Activated CD4-positive, alpha-beta T cell treated with anti-CD3 and anti-CD28 coated beads for 36 hours (primary cell): ENCODE data around the gene TFB2M. TPM values are rescaled to one million over a fixed set of nuclear protein-coding genes. Genes with fewer than 3 reads are reported as not detected.
A peak's percentile ranks its signal among the peaks of the same experiment; 100 is the strongest.

Experiments used
- ATAC-seq: fragments of 200-7000 bp; cut with Tn5 transposase; one replicate; pipeline ENCODE4 v1.10.0; 2021; ENCODE audit warnings: mild to moderate bottlenecking, moderate library complexity
- CTCF ChIA-PET: fragments of 350-600 bp; sonication (Branson Sonifier 250); formaldehyde crosslinking; loops from one replicate; lab custom pipeline; 2021; ENCODE audit warnings: antibody characterized with exemption; lab: Charles Lee
- POLR2A ChIA-PET: fragments of 350-600 bp; sonication (Branson Sonifier 250); formaldehyde crosslinking; loops from one replicate; lab custom pipeline; 2021; ENCODE audit warnings: antibody characterized with exemption, inconsistent platforms; lab: Charles Lee
- DNase-seq: peaks from one replicate; pipeline ENCODE4 v3.0.0-alpha.2; 2020
- H3K27ac Mint-ChIP-seq: one replicate; pipeline ENCODE4 v1.8.0; 2021; ENCODE audit warnings: mixed read lengths
- H3K27me3 Mint-ChIP-seq: one replicate; pipeline ENCODE4 v1.8.0; 2021; ENCODE audit warnings: mixed read lengths
- H3K36me3 Mint-ChIP-seq: one replicate; pipeline ENCODE4 v1.8.0; 2021; ENCODE audit warnings: low read depth, mixed read lengths
- H3K4me1 Mint-ChIP-seq: one replicate; pipeline ENCODE4 v1.8.0; 2021; ENCODE audit warnings: mixed read lengths
- H3K4me3 Mint-ChIP-seq: one replicate; pipeline ENCODE4 v1.8.0; 2021; ENCODE audit warnings: mild to moderate bottlenecking, moderate library complexity, mixed read lengths
- H3K9me3 Mint-ChIP-seq: one replicate; pipeline ENCODE4 v1.8.0; 2021; ENCODE audit warnings: low read depth, mixed read lengths
- intact Hi-C, 2 experiments: fragments of 100-400 bp; cut with DNase I in 1 of 2; cut with micrococcal nuclease in 1 of 2; formaldehyde crosslinking; loops; one replicate each; pipeline versions ENCODE4 v1.14.2 to v1.15.1; 2022 to 2024; cut with DNase I, micrococcal nuclease
- total RNA-seq, 2 experiments: library from RNA; stranded (reverse); gene quantifications; one replicate each; pipeline ENCODE4 v1.2.3, GENCODE V29; 2021

TFB2M gene
- total RNA-seq, 2 experiments from 2014 or later, result 14.1 to 17.3 TPM

- Mint-ChIP-seq H3K4me1 (peaks cover 4% of the 10 kb centered on the region), H3K27me3 (no peaks in the 10 kb centered on the region), H3K4me3 (no peak overlapping the region), H3K36me3 (peaks cover 1% of the 10 kb centered on the region), H3K27ac (no peak overlapping the region), H3K9me3 (peaks cover 9% of the 10 kb centered on the region)
- ChIA-PET CTCF (no interaction called here), POLR2A (no interaction called here)
- ATAC-seq, result no peak
- no peak for DNase-seq
- intact Hi-C loops, result no loop called here
Measured at GRCh38 chr1:246528933-246529731, 36.9 kb downstream of the TFB2M start.

- CTCF ChIA-PET, result no interaction called here
- Mint-ChIP-seq H3K4me1 (peaks cover 4% of the 10 kb centered on the region), H3K27me3 (no peaks in the 10 kb centered on the region), H3K27ac (no peak overlapping the region), H3K9me3 (peaks cover 9% of the 10 kb centered on the region), H3K4me3 (no peak overlapping the region), H3K36me3 (peaks cover 1% of the 10 kb centered on the region)
- POLR2A ChIA-PET, result no interaction called here
- intact Hi-C loops, result no loop called here
- ATAC-seq, result no peak
- DNase-seq, result no peak
Measured at GRCh38 chr1:246527402-246528088, 38.5 kb downstream of the TFB2M start.

- DNase-seq (no peak), ATAC-seq (no peak)
- Mint-ChIP-seq H3K36me3 (peaks cover 1% of the 10 kb centered on the region), H3K27me3 (no peaks in the 10 kb centered on the region), H3K4me1 (peaks cover 4% of the 10 kb centered on the region), H3K9me3 (peaks cover 9% of the 10 kb centered on the region), H3K4me3 (no peak overlapping the region), H3K27ac (no peak overlapping the region)
- intact Hi-C loops, result no loop called here
- CTCF ChIA-PET, result interaction anchor here (1.0 kb wide), 1 partner anchor 29 kb away, joined by 3 read pairs; no protein-coding TSS in a partner anchor
- POLR2A ChIA-PET, result no interaction called here
Measured at GRCh38 chr1:246526915-246527314, 39.1 kb downstream of the TFB2M start.

- Mint-ChIP-seq H3K36me3 (peaks cover 1% of the 10 kb centered on the region), H3K27me3 (no peaks in the 10 kb centered on the region), H3K27ac (no peak overlapping the region), H3K4me1 (peaks cover 4% of the 10 kb centered on the region), H3K9me3 (peaks cover 9% of the 10 kb centered on the region), H3K4me3 (no peak overlapping the region)
- CTCF ChIA-PET, result interaction anchor here (0.6 to 1.0 kb wide), 2 partner anchors 29 to 39 kb away, joined by 3 read pairs; partner anchors contain the start of gene TFB2M
- intact Hi-C loops, result no loop called here
- no peak for DNase-seq
- POLR2A ChIA-PET, result no interaction called here
- no peak for ATAC-seq
Measured at GRCh38 chr1:246526380-246526779, 39.7 kb downstream of the TFB2M start.

- Mint-ChIP-seq H3K4me1 (peaks cover under 1% of the 10 kb centered on the region), H3K27me3 (no peaks in the 10 kb centered on the region), H3K9me3 (peaks cover 12% of the 10 kb centered on the region), H3K36me3 (no peaks in the 10 kb centered on the region), H3K4me3 (no peak overlapping the region), H3K27ac (no peak overlapping the region)
- ChIA-PET POLR2A (no interaction called here), CTCF (interaction anchor here (1.2 kb wide), 1 partner anchor 13 kb away, joined by 3 read pairs; no protein-coding TSS in a partner anchor)
- ATAC-seq (no peak), DNase-seq (no peak)
- intact Hi-C loops, result no loop called here
Measured at GRCh38 chr1:246519514-246519913, 46.5 kb downstream of the TFB2M start.

- Mint-ChIP-seq H3K4me1 (peaks cover 6% of the 10 kb centered on the region), H3K27me3 (no peaks in the 10 kb centered on the region), H3K27ac (no peak overlapping the region), H3K4me3 (no peak overlapping the region), H3K9me3 (peaks cover 16% of the 10 kb centered on the region), H3K36me3 (no peaks in the 10 kb centered on the region)
- intact Hi-C loops, result no loop called here
- no peak for ATAC-seq
- DNase-seq, result no peak
- CTCF ChIA-PET, result interaction anchor here (1.2 kb wide), 1 partner anchor 14 kb away, joined by 3 read pairs; no protein-coding TSS in a partner anchor
- POLR2A ChIA-PET, result no interaction called here
Measured at GRCh38 chr1:246518456-246519205, 47.4 kb downstream of the TFB2M start.

GRCh38 chr1:246517391-246517790, 48.7 kb downstream of the TFB2M start:
- H3K27ac Mint-ChIP-seq, result no peak overlapping the region
- no peak for ATAC-seq
- no peak for DNase-seq
- CTCF ChIA-PET, result no interaction called here
- no peaks in the 10 kb centered on the region for H3K36me3 Mint-ChIP-seq
- H3K4me1 Mint-ChIP-seq, result peaks cover 6% of the 10 kb centered on the region
- no peak overlapping the region for H3K4me3 Mint-ChIP-seq
- H3K9me3 Mint-ChIP-seq, result peaks cover 16% of the 10 kb centered on the region
- intact Hi-C loops, result no loop called here
- POLR2A ChIA-PET, result interaction anchor here (0.5 kb wide), 1 partner anchor 30 kb away, joined by 10 read pairs; no protein-coding TSS in a partner anchor
- no peaks in the 10 kb centered on the region for H3K27me3 Mint-ChIP-seq

GRCh38 chr1:246516126-246516525, 49.9 kb downstream of the TFB2M start:
- H3K36me3 Mint-ChIP-seq, result no peaks in the 10 kb centered on the region
- no peak for DNase-seq
- intact Hi-C loops, result no loop called here
- no peaks in the 10 kb centered on the region for H3K27me3 Mint-ChIP-seq
- POLR2A ChIA-PET, result no interaction called here
- peaks cover 6% of the 10 kb centered on the region for H3K4me1 Mint-ChIP-seq
- peaks cover 16% of the 10 kb centered on the region for H3K9me3 Mint-ChIP-seq
- CTCF ChIA-PET, result interaction anchor here (0.7 kb wide), 1 partner anchor 9 kb away, joined by 3 read pairs; the partner anchor contains the start of gene SMYD3
- no peak overlapping the region for H3K27ac Mint-ChIP-seq
- H3K4me3 Mint-ChIP-seq, result no peak overlapping the region
- no peak for ATAC-seq

- POLR2A ChIA-PET, result no interaction called here
- no peak for ATAC-seq
Measured at GRCh38 chr1:246515390-246516005, 50.6 kb downstream of the TFB2M start.

GRCh38 chr1:246513619-246514343, 52.3 kb downstream of the TFB2M start:
- ATAC-seq (peak; percentile 25), DNase-seq (no peak)
- Mint-ChIP-seq H3K9me3 (peaks cover 16% of the 10 kb centered on the region), H3K27ac (no peak overlapping the region), H3K36me3 (no peaks in the 10 kb centered on the region), H3K4me1 (peaks cover 6% of the 10 kb centered on the region), H3K4me3 (no peak overlapping the region), H3K27me3 (no peaks in the 10 kb centered on the region)
- intact Hi-C loops, result no loop called here
- POLR2A ChIA-PET, result interaction anchor here (0.5 kb wide), 1 partner anchor 212 kb away, joined by 3 read pairs; no protein-coding TSS in a partner anchor
- CTCF ChIA-PET, result interaction anchor here (1.0 to 1.8 kb wide), 2 partner anchors 8 to 16 kb away, joined by 3 to 9 read pairs; no protein-coding TSS in a partner anchor

More at GRCh38 chr1:246515390-246516005, 50.6 kb downstream of the TFB2M start:
- Mint-ChIP-seq H3K9me3 (peaks cover 16% of the 10 kb centered on the region), H3K27ac (no peak overlapping the region), H3K36me3 (no peaks in the 10 kb centered on the region), H3K4me1 (peaks cover 6% of the 10 kb centered on the region), H3K27me3 (no peaks in the 10 kb centered on the region), H3K4me3 (no peak overlapping the region)
- CTCF ChIA-PET, result no interaction called here
- intact Hi-C loops, result no loop called here
- DNase-seq, result no peak
